PC-9 (cell line): Measurements from ENCODE around the gene LRWD1. TPM values are rescaled to one million over a fixed set of nuclear protein-coding genes. Genes with fewer than 3 reads are reported as not detected.
"Not testable (repeated sequence)": the region's sequence is repeated elsewhere in the genome, so short reads cannot be mapped to it uniquely, and the experiment has no call there.

Experiments used
- BruUV-seq: library from RNA; stranded (reverse); fragments of 400-500 nt; replicated peaks from 2 replicates; lab custom pipeline; 2021; lab: Mats Ljungman, UMichigan
- CTCF ChIA-PET: fragments of 300-600 bp; sonication (Branson Sonifier 250); formaldehyde crosslinking; loops from one replicate; lab custom pipeline; 2022; ENCODE audit warnings: antibody characterized with exemption; lab: Charles Lee
- POLR2A ChIA-PET: fragments of 300-600 bp; sonication (Branson Sonifier 250); formaldehyde crosslinking; loops from one replicate; lab custom pipeline; 2022; ENCODE audit warnings: antibody characterized with exemption; ENCODE audit not compliant: unreplicated experiment; lab: Charles Lee
- DNase-seq, 2 experiments: peaks; one replicate each; pipeline versions ENCODE4 v3.0.0 to v3.0.0-alpha.2; 2015 to 2022; ENCODE audit warnings: mixed read lengths in 1 of 2
- H2AFZ ChIP-seq: fragments of 200-600 bp; sonication (generic); 2 replicates; pipeline ENCODE4 v1.8.1; 2017; ENCODE audit warnings: antibody characterized with exemption
- H3F3A ChIP-seq: fragments of 200-600 bp; sonication (generic); 2 replicates; pipeline ENCODE4 v1.8.1; 2017; ENCODE audit warnings: antibody characterized with exemption, mild to moderate bottlenecking, low read depth; ENCODE audit not compliant: insufficient read depth
- H3K27ac ChIP-seq: fragments of 200-600 bp; sonication (generic); 2 replicates; pipeline ENCODE4 v1.6.1; 2016; ENCODE audit warnings: mixed run types
- H3K27me3 ChIP-seq: fragments of 200-600 bp; sonication (generic); 2 replicates; pipeline ENCODE4 v1.6.1; 2016; ENCODE audit warnings: low read depth, mixed run types; ENCODE audit not compliant: insufficient read depth
- H3K36me3 ChIP-seq: fragments of 200-600 bp; sonication (generic); 2 replicates; pipeline ENCODE4 v1.6.1; 2016; ENCODE audit warnings: low read depth, mixed run types
- H3K4me1 ChIP-seq: fragments of 200-600 bp; sonication (generic); replicated peaks from 2 replicates; pipeline ENCODE4 v1.6.1; 2016; ENCODE audit warnings: mixed run types; ENCODE audit not compliant: insufficient read depth
- H3K4me2 ChIP-seq: fragments of 200-600 bp; sonication (generic); 2 replicates; pipeline ENCODE4 v1.6.1; 2017; ENCODE audit warnings: mixed run types
- H3K4me3 ChIP-seq: fragments of 200-600 bp; sonication (generic); 2 replicates; pipeline ENCODE4 v1.6.1; 2016; ENCODE audit warnings: mixed run types
- H3K79me2 ChIP-seq: fragments of 200-600 bp; sonication (generic); 2 replicates; pipeline ENCODE4 v1.6.1; 2017; ENCODE audit warnings: low read depth, mixed run types
- H3K9me2 ChIP-seq: fragments of 200-600 bp; sonication (generic); 2 replicates; pipeline ENCODE4 v1.8.1; 2017; ENCODE audit warnings: mild to moderate bottlenecking; ENCODE audit not compliant: insufficient read depth
- H3K9me3 ChIP-seq: fragments of 200-600 bp; sonication (generic); 2 replicates; pipeline ENCODE4 v1.8.1; 2016; ENCODE audit warnings: low read depth; ENCODE audit not compliant: insufficient read depth
- H4K20me1 ChIP-seq: fragments of 200-600 bp; sonication (generic); 2 replicates; pipeline ENCODE4 v1.8.1; 2017; ENCODE audit not compliant: insufficient read depth
- intact Hi-C: fragments of 100-400 bp; cut with micrococcal nuclease; formaldehyde crosslinking; loops from one replicate; pipeline ENCODE4 v1.10.0; 2022; ENCODE audit not compliant: unreplicated experiment
- microRNA-seq: library from miRNA; unstranded; fragments of <30 nt; microRNA quantifications from one replicate; pipeline ENCODE4 v1.2.0, GENCODE V29; 2021; ENCODE audit warnings: borderline number of aligned reads, borderline replicate concordance
- total RNA-seq: library from RNA; stranded (reverse); gene quantifications from 2 replicates; pipeline ENCODE4 v1.2.3, GENCODE V29; 2021

Gene LRWD1
- total RNA-seq, 1 experiment from 2014 or later, result 35.3 TPM

DNA sequence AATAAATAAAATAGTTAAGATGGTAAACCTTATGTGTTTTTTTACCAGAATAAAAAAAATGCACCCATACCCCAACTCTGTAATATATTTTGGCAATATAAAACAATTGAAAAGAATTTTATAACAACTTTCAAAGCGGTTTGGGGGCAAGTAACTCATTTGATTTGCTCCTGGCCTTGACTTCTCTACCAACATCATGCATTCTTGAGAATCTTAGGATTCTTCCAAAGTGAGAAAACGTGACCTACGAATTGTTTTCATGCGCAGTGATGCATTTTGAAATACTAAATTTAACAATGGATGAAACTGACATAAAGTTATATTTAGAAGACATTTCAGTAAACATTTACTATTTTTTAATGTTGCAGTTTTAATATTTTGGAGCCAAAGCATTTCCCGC lies 56.0 kb downstream of the LRWD1 start:
- POLR2A ChIA-PET, intact Hi-C loops, H3K4me1 ChIP-seq, H3K4me2 ChIP-seq, H3K27me3 ChIP-seq, H3K9me3 ChIP-seq, H3K79me2 ChIP-seq, H3K4me3 ChIP-seq, H3K27ac ChIP-seq, H3K36me3 ChIP-seq, CTCF ChIA-PET, H2AFZ ChIP-seq, DNase-seq, H3K9me2 ChIP-seq, BruUV-seq, H3F3A ChIP-seq, H4K20me1 ChIP-seq: not testable (repeated sequence)

Small RNA genes lying within 50 kb of the gene (microRNA-seq; reads per million reads assigned to microRNA genes)
- gene MIR4467 (26.3 reads per million, percentile 35 among the genes with 10 or more reads in this experiment), gene MIR5090 (8.8 reads per million, percentile 13 among the genes with 10 or more reads in this experiment)

Other genes with a start within 250 kb of the LRWD1 start
- 12.1 and 18.4 TPM in 2 replicates for gene SH2B2, start 178.1 kb upstream of the LRWD1 start, total RNA-seq
- not detected in 2 replicates for gene SPDYE6, start 108.5 kb upstream of the LRWD1 start, total RNA-seq
- gene PRKRIP1, start 68.6 kb upstream of the LRWD1 start, total RNA-seq, result 34.6 and 43.1 TPM in 2 replicates
- gene ORAI2, start 31.4 kb upstream of the LRWD1 start, total RNA-seq, result 53.3 and 59.7 TPM in 2 replicates
- 10.9 and 18.1 TPM in 2 replicates for gene ALKBH4, start 121 bp upstream of the LRWD1 start, total RNA-seq
- 50.2 and 66.9 TPM in 2 replicates for gene POLR2J, start 13.9 kb downstream of the LRWD1 start, total RNA-seq
- gene RASA4B, start 52.8 kb downstream of the LRWD1 start, total RNA-seq, result 1.2 and 5.8 TPM in 2 replicates
- gene UPK3BL2, start 78.7 kb downstream of the LRWD1 start, total RNA-seq, result 24.3 and 36.8 TPM in 2 replicates
- not detected in 2 replicates for gene SPDYE2, start 86.2 kb downstream of the LRWD1 start, total RNA-seq
- gene POLR2J3, start 107.6 kb downstream of the LRWD1 start, total RNA-seq, result 51.1 and 54.0 TPM in 2 replicates
- gene RASA4, start 151.8 kb downstream of the LRWD1 start, total RNA-seq, result 25.5 and 44.7 TPM in 2 replicates
- 39.8 and 52.0 TPM in 2 replicates for gene UPK3BL1, start 177.8 kb downstream of the LRWD1 start, total RNA-seq
- not detected in 2 replicates for gene SPDYE2B, start 185.3 kb downstream of the LRWD1 start, total RNA-seq
- gene POLR2J2, start 206.7 kb downstream of the LRWD1 start, total RNA-seq, result 16.4 and 17.6 TPM in 2 replicates